Endothelial cell of umbilical vein (primary cell): Measurements from ENCODE around the gene CBX6.

Source experiments
- EZH2 ChIP-seq: IDR thresholded peaks from 2 replicates; pipeline ENCODE4 v1.6.1; 2012; ENCODE audit warnings: borderline replicate concordance, low read depth, mild to moderate bottlenecking, moderate library complexity, low read length, inconsistent platforms; ENCODE audit not compliant: severe bottlenecking
- FOS ChIP-seq: IDR thresholded peaks from 2 replicates; pipeline ENCODE4 v1.6.1; 2011; ENCODE audit warnings: mild to moderate bottlenecking, low read length, moderate library complexity, borderline replicate concordance; ENCODE audit not compliant: insufficient read depth
- POLR2A ChIP-seq: IDR thresholded peaks from 2 replicates; pipeline ENCODE4 v1.6.1; 2012; ENCODE audit warnings: low read depth, mild to moderate bottlenecking, control low read depth, low read length
- POLR2AphosphoS5 ChIP-seq: IDR thresholded peaks from 2 replicates; pipeline ENCODE4 v1.6.1; 2012; ENCODE audit warnings: low read depth, mild to moderate bottlenecking, control low read depth, low read length, moderate library complexity; ENCODE audit not compliant: insufficient read depth
- TF ChIP-seq, protein P1 (sequence below), 2 donors: IDR thresholded peaks; 1 replicate in 1 of 2; 2 replicates in 1 of 2; pipeline ENCODE4 v1.5.1; 2011; ENCODE audit warnings: low read length in 2 of 2, mild to moderate bottlenecking in 2 of 2, moderate library complexity in 2 of 2, control low read depth in 1 of 2, inconsistent platforms in 1 of 2, low read depth in 1 of 2; ENCODE audit not compliant: insufficient read depth in 1 of 2; ENCODE audit errors: extremely low read depth in 1 of 2

- TF ChIP-seq, protein P1, sequence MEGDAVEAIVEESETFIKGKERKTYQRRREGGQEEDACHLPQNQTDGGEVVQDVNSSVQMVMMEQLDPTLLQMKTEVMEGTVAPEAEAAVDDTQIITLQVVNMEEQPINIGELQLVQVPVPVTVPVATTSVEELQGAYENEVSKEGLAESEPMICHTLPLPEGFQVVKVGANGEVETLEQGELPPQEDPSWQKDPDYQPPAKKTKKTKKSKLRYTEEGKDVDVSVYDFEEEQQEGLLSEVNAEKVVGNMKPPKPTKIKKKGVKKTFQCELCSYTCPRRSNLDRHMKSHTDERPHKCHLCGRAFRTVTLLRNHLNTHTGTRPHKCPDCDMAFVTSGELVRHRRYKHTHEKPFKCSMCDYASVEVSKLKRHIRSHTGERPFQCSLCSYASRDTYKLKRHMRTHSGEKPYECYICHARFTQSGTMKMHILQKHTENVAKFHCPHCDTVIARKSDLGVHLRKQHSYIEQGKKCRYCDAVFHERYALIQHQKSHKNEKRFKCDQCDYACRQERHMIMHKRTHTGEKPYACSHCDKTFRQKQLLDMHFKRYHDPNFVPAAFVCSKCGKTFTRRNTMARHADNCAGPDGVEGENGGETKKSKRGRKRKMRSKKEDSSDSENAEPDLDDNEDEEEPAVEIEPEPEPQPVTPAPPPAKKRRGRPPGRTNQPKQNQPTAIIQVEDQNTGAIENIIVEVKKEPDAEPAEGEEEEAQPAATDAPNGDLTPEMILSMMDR (IDR thresholded peaks at IDR 0.05; ENCODE audit: extremely low read depth in 1 of 2, insufficient read depth in 1 of 2, low read depth in 1 of 2, low read length in 2 of 2), result no peak
- TF ChIP-seq POLR2AphosphoS5 (no peak), POLR2A (no peak), FOS (no peak), EZH2 (no peak)
These were observed 45.6 kb downstream of the CBX6 start for GRCh38 chr22:38826386-38826785.
